Lower lobe of right lung (tissue), 2 donors: ENCODE results near the gene NFKBIZ. TPM values are rescaled to one million over a fixed set of nuclear protein-coding genes. Genes with fewer than 3 reads are reported as not detected.

Source experiments
- ATAC-seq, 2 donors: fragments of 200-7000 bp; cut with Tn5 transposase; one replicate each; pipeline ENCODE4 v1.9.1; 2020 to 2022; ENCODE audit warnings: mild to moderate bottlenecking in 2 of 2, moderate library complexity in 2 of 2
- DNase-seq: peaks from one replicate; pipeline ENCODE4 v3.0.0-alpha.2; 2020
- H3K27ac ChIP-seq: fragments of 200-600 bp; one replicate; pipeline ENCODE4 v1.8.0; 2022
- H3K27me3 ChIP-seq: fragments of 200-600 bp; one replicate; pipeline ENCODE4 v1.8.0; 2022; ENCODE audit warnings: low read depth
- H3K36me3 ChIP-seq: fragments of 200-600 bp; one replicate; pipeline ENCODE4 v1.8.0; 2022; ENCODE audit warnings: mild to moderate bottlenecking
- H3K4me1 ChIP-seq: fragments of 200-600 bp; one replicate; pipeline ENCODE4 v1.8.0; 2022
- H3K4me3 ChIP-seq: fragments of 200-600 bp; one replicate; pipeline ENCODE4 v1.8.0; 2022; ENCODE audit warnings: mild to moderate bottlenecking
- H3K9me3 ChIP-seq: fragments of 200-600 bp; one replicate; pipeline ENCODE4 v1.8.0; 2022
- intact Hi-C: fragments of 100-400 bp; cut with DNase I; formaldehyde crosslinking; loops from one replicate; pipeline ENCODE4 v1.11.0; 2022
- total RNA-seq: library from RNA; stranded (reverse); fragmentation: NEBNext Ultra II Directional; extraction: Animal tissue kit (Norgen Biotek cat#: 25700); gene quantifications from one replicate; pipeline ENCODE4 v1.2.1, GENCODE V29; 2021
- TF ChIP-seq, protein P1 (sequence below): fragments of 200-600 bp; IDR thresholded peaks from one replicate; pipeline ENCODE4 v1.8.0; 2022; ENCODE audit warnings: antibody characterized with exemption, mild to moderate bottlenecking
- donor health status: DM: no; HTN: yes; CAD: no; lungs with severe emphysema.

Gene NFKBIZ
- total RNA-seq, 1 donor from 2014 or later: 76.2 TPM

DNA sequence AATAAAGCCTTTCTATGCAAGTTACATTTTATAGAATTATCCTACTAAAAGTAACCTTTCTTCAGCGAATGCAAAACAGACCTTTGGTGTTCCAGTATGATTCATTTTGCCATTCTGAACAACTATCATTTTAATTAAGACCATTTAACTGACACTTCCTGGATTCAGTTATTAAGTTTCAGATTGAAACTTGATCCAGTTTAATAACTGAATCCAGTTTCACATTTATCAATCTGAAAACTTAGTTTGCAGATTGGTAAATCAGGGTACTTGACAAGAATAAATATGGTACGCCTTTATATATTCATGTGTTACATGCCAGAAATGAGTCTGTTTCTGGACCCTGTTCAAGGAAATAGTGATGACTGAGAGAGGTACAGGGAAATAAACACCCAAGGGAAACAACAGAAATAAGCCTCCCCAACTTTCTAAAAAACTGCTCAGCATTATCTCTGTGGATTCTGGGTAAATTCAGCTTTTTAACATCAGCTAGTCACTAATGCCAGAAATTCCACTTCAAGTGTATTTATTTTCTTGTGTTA, 23.3 kb upstream of the NFKBIZ start:
- no peaks in the 10 kb centered on the region for H3K27me3 ChIP-seq
- DNase-seq (no peak), ATAC-seq (no peak)
- peaks cover 41% of the 10 kb centered on the region for H3K4me1 ChIP-seq
- intact Hi-C loops: no loop called here
- H3K4me3 ChIP-seq: no peak overlapping the region
- H3K36me3 ChIP-seq: peaks cover 8% of the 10 kb centered on the region
- TF ChIP-seq, protein P1, sequence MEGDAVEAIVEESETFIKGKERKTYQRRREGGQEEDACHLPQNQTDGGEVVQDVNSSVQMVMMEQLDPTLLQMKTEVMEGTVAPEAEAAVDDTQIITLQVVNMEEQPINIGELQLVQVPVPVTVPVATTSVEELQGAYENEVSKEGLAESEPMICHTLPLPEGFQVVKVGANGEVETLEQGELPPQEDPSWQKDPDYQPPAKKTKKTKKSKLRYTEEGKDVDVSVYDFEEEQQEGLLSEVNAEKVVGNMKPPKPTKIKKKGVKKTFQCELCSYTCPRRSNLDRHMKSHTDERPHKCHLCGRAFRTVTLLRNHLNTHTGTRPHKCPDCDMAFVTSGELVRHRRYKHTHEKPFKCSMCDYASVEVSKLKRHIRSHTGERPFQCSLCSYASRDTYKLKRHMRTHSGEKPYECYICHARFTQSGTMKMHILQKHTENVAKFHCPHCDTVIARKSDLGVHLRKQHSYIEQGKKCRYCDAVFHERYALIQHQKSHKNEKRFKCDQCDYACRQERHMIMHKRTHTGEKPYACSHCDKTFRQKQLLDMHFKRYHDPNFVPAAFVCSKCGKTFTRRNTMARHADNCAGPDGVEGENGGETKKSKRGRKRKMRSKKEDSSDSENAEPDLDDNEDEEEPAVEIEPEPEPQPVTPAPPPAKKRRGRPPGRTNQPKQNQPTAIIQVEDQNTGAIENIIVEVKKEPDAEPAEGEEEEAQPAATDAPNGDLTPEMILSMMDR: no peak
- no peaks in the 10 kb centered on the region for H3K9me3 ChIP-seq
- peak overlapping the region; percentile 90 for H3K27ac ChIP-seq

DNA sequence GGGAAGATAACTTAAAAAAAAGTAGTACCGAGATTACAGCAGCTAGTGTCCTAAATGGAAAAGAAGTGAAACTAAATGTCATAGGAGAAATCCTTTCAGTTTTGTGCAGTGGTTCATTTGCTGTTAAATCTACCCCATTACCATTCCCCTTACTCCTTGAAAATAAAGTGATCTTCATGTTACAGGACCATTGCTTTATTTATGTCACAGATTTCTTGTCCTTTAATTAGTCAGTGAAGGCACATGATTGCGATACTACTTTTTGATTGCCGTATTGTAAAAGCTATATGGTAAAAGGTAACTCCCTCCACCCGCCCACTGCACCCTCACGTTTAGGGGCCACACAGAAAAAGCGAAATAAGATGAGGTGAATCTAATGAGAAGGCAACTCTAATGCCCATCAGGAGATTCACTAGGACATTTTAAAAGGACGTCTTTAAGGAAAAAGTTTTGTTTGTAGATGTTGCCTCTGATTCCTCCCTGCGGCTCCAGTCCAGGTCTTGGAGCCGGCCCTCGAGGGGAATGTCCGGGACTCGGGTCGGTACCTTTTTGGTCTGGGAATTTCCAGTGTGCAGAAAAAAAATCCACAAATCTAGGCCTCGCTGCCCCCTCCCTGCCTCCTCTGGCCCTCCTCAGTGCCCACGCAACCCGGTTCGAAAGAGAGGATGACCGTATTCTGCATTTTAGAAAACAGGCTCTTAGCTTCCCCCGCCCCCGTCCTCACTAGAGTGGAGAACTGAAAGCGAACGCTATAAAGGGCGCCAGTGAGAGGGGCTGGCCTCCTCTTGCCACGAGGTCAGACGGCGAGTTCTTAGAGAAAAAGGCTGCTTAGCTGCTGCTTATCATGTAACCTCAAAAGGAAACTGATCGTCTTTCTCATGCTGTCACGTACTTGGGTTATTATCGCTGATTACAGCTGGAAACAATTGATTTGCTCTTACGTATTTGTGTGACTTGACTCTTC, 21.8 kb upstream of the NFKBIZ start:
- DNase-seq (peak; percentile 85), ATAC-seq (peak; percentile 93 to 94)
- intact Hi-C loops: no loop called here
- Histone ChIP-seq H3K4me1 (peaks cover 41% of the 10 kb centered on the region), H3K27me3 (no peaks in the 10 kb centered on the region), H3K4me3 (peak overlapping the region; percentile 60), H3K36me3 (no peaks in the 10 kb centered on the region), H3K27ac (peak overlapping the region; percentile 90), H3K9me3 (no peaks in the 10 kb centered on the region)
- TF ChIP-seq, protein P1: no peak

DNA sequence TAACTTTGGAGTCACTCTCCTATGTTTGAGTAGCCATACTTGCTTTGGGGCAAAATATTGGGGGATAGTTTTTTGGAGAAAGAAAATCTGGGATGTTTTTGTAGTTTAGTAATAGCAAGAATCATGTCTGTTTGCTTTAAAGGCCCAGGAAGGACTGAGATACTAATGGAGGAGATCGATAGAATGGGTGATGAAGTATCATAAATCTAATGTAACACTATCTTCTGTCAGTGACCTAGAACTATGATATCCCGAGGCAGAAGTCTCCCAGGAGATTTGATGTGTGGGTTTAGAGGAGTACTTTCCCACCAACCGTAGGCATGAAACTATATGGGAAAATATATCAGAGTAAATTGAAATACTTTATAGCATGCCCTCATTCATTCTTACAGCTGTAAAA, 21.0 kb upstream of the NFKBIZ start:
- no peak for ATAC-seq
- peak overlapping the region; percentile 60 for H3K4me3 ChIP-seq
- peaks cover 41% of the 10 kb centered on the region for H3K4me1 ChIP-seq

DNA sequence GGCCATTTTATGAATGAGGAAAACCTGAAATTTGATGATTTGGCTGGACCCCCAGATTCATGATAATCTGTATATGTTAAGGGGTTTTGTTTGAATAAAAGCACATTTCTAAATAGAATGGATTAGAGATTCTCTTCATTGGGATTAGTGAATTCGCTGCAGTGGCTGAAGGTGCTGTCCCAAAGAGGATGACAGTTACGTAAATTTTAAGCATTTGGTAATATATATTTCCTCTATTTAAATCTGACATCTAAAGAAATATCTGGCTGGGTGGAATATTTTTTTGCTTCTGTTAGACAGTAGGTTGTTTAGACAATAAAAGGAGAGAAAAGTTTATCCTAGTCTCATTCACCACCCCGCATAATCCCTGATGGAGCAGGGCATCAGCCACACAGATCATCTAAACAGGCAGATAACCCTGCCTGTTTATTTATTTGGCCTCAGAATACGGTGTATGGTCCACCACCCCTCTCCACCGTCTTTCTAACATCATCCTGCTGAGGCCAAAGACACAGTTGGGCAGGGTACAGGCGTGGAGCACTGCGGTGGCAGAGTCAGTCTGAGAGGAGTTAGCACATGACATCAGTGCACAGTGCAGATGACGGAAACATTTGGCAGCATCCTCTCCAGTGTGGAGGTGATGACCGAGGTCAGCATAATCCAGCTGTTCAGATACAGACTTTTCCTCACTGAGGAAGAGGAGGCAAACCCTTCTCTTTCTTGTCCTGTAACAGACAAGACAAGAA, 20.4 kb upstream of the NFKBIZ start:
- intact Hi-C loops: no loop called here
- peak overlapping the region; percentile 60 for H3K4me3 ChIP-seq
- no peaks in the 10 kb centered on the region for H3K36me3 ChIP-seq
- no peaks in the 10 kb centered on the region for H3K27me3 ChIP-seq
- peak; percentile 63 to 79 for ATAC-seq
- TF ChIP-seq, protein P1: no peak
- H3K27ac ChIP-seq: peak overlapping the region; percentile 90
- no peak for DNase-seq
- H3K4me1 ChIP-seq: peaks cover 41% of the 10 kb centered on the region
- no peaks in the 10 kb centered on the region for H3K9me3 ChIP-seq

More for the DNA sequence above, 21.0 kb upstream of the NFKBIZ start:
- H3K36me3 ChIP-seq: no peaks in the 10 kb centered on the region
- no peaks in the 10 kb centered on the region for H3K27me3 ChIP-seq
- H3K27ac ChIP-seq: peak overlapping the region; percentile 90
- no peak for DNase-seq
- TF ChIP-seq, protein P1: no peak
- H3K9me3 ChIP-seq: no peaks in the 10 kb centered on the region
- intact Hi-C loops: no loop called here

DNA sequence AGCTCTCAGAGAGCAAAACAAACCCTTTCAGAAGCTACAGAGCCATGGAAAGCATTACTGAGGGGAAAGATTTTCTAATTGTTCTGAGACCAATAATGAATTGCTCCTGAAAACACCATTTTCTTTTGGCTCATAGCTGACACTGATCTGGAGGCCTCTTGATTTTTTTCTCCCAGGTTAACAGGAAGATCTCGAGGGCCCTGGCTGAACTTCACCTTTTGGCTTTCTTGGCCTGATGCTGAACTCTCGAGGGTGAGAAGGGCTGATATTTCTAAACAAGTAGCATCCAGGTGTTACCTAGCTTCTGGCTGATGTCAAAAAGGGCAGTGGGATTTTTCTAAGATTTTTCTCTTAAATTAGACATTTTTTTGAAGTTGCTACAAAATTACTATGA, 19.9 kb upstream of the NFKBIZ start:
- ATAC-seq (no peak), DNase-seq (no peak)
- Histone ChIP-seq H3K9me3 (no peaks in the 10 kb centered on the region), H3K27me3 (no peaks in the 10 kb centered on the region), H3K4me3 (peak overlapping the region; percentile 60), H3K36me3 (no peaks in the 10 kb centered on the region), H3K4me1 (peaks cover 39% of the 10 kb centered on the region), H3K27ac (peak overlapping the region; percentile 90)
- TF ChIP-seq, protein P1: no peak
- intact Hi-C loops: no loop called here
